ENCODE results near the gene FGR.
A peak's percentile ranks its signal among the peaks of the same experiment; 100 is the strongest.

Gene FGR

DNA sequence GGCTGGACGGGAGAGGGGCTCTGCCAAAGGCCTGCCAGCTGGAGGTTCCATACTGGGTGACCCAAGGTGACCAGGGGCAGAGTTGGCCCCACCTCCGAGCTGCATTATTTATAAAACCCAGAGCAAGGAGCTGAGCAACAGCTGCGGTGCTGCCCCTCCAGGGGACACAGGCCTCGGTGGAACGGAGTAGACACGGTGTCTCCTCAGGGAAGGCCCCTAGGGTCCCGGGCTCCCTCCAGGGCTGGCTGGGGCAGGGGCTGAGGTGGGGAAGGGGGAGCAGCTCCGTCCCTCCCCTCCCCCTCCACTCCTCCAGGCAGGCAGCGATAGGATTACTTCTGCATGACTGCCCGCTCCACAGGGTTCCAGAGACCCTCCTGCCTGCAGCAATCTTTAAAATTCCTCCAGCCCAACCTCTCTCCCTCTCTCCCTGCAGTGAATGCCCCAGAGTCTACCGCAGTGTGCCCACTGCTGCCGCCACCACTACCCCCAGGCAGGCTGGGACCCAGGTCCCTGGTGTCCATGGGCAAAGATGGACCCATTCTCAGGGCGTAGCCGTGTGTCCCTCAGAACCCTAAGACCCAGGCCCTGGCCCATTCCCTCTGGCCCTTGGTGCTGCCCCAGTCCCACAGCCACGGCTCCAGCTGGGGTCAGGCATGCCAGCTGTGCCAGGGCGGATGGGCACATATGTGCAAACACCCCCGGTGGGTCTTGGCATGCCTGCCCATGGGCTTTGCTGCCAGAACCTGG lies 41.9 kb downstream of the FGR start:
- H3K4me1 ChIP-seq = peaks cover 43% of the 10 kb centered on the region
- TF ChIP-seq CTCF (IDR thresholded peaks at IDR 0.05; ENCODE audit: low read depth, low read length) = no peak
- no peak for DNase-seq
- H3K27me3 ChIP-seq = no peaks in the 10 kb centered on the region
- no peaks in the 10 kb centered on the region for H3K36me3 ChIP-seq
- H3K9me3 ChIP-seq = no peaks in the 10 kb centered on the region
- H3K4me3 ChIP-seq (ENCODE audit: low read depth, low read length) = no peak overlapping the region

DNA sequence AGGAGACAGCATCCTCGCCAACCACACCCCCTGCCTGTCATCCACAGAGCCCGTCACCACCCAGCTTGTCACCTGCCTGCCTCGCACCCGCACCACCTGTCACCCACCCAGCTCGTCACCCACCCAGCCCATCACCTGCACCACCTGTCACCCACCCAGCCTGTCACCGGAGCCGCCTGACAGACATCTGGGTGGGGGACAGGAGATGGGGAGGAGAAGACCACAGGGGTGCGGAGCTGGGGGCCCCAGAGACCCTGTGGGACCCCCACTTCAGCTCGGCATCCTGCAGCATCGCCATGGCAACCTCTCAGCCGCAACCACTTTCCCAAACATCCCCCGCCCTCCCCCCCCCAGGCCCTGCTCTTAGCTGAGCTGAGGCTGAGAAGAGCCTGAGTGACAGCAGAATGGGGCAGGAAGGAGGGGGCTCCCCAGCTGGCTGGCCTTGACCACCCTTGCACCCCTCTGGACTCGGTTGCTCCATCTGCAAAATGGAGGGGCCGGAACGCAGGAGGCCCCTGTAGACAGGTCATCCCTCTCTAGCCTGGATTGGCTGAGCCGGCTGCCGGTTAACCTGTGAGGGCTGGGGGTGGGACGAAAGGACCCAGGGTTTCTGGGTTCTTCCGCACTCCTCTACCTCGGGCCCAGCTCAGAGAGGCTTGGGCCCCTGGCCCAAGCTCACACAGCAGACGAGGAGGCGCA lies 42.6 kb downstream of the FGR start:
- Histone ChIP-seq H3K27me3 (no peaks in the 10 kb centered on the region), H3K9me3 (no peaks in the 10 kb centered on the region), H3K4me1 (peaks cover 37% of the 10 kb centered on the region), H3K4me3 (ENCODE audit: low read depth, low read length) (no peak overlapping the region), H3K36me3 (no peaks in the 10 kb centered on the region)
- no peak for DNase-seq
- no peak for TF ChIP-seq CTCF (IDR thresholded peaks at IDR 0.05; ENCODE audit: low read depth, low read length)

GRCh38 chr1:27591622-27592021 lies 43.4 kb downstream of the FGR start:
- Histone ChIP-seq H3K4me1 (peaks cover 33% of the 10 kb centered on the region), H3K36me3 (no peaks in the 10 kb centered on the region), H3K4me3 (ENCODE audit: low read depth, low read length) (no peak overlapping the region), H3K9me3 (no peaks in the 10 kb centered on the region), H3K27me3 (no peaks in the 10 kb centered on the region)
- TF ChIP-seq CTCF (IDR thresholded peaks at IDR 0.05; ENCODE audit: low read depth, low read length) = no peak
- DNase-seq = no peak

DNA sequence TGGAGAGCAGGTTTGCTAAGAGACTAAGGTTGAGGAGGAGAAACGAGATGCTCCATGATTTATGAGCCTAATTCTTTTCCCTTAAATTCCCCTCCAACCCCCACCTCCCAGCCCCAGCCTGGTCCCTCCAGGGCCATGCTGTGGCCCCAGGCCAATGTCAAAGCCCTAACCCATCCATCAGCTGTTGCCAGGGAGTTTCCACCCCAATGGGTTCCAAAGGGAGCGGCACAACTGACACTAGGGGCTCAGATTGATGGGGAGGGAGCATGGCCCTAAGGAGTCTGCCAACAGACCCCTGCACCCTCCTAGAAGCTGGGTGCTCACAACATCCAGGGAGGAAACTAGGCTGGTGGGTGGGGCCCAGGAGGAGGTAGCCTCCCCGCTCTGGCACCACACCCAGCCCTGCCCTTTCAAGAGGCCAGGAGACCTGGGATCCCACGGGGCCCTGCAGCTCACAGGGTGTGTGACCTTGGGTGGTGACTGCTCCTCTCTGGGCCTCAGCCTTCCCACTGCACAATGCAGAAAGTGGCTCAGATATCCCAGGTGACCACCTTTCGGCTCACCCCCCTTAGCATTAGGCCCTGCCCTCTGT lies 44.0 kb downstream of the FGR start:
- peaks cover 31% of the 10 kb centered on the region for H3K4me1 ChIP-seq
- no peak for TF ChIP-seq CTCF (IDR thresholded peaks at IDR 0.05; ENCODE audit: low read depth, low read length)
- H3K36me3 ChIP-seq = no peaks in the 10 kb centered on the region
- no peak overlapping the region for H3K4me3 ChIP-seq (ENCODE audit: low read depth, low read length)
- DNase-seq = no peak
- no peaks in the 10 kb centered on the region for H3K27me3 ChIP-seq
- H3K9me3 ChIP-seq = no peaks in the 10 kb centered on the region

DNA sequence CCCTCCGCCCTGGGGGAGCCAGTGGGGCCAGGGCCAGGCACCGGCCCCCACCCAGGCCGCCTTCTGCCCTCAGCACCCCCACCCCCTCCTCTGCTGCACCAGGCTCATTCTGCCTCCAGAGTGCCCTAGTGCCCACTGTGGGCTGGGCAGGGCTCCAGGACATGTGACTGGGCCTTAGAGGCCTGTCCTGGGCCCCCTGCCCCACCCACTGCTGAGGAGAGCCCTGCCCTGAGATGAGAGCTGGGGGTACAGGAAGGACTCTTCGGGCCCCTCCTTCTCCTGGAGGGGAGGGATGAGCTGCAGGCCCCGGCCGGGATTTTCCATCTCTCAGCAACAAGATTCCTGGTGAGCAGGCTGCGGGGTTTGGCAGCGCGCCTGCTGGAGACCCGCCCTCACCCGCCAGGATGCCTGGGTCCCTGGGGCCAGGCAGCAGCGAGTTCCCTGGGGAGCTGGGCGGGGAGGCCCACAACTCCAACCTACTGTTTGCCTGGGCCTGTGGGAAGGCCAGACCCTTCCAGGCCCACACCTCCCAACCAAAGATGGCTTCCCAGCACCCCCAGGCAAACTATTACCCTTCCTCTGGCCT lies 45.1 kb downstream of the FGR start:
- Histone ChIP-seq H3K9me3 (no peaks in the 10 kb centered on the region), H3K27me3 (no peaks in the 10 kb centered on the region), H3K4me1 (peaks cover 31% of the 10 kb centered on the region), H3K4me3 (ENCODE audit: low read depth, low read length) (no peak overlapping the region), H3K36me3 (no peaks in the 10 kb centered on the region)
- DNase-seq = peak; percentile 84
- no peak for TF ChIP-seq CTCF (IDR thresholded peaks at IDR 0.05; ENCODE audit: low read depth, low read length)
